IPS-18a (cell line): ENCODE measurements around the gene SEZ6L.

Source experiments
- H3K27ac ChIP-seq: one replicate; pipeline ENCODE4 v1.5.1; 2013; ENCODE audit warnings: low read length
- H3K27me3 ChIP-seq: one replicate; pipeline ENCODE4 v1.6.1; 2013; ENCODE audit warnings: mild to moderate bottlenecking, low read length; ENCODE audit not compliant: control insufficient read depth, insufficient read depth
- H3K36me3 ChIP-seq: one replicate; pipeline ENCODE4 v1.6.1; 2013; ENCODE audit warnings: low read depth, low read length; ENCODE audit not compliant: control insufficient read depth
- H3K4me1 ChIP-seq: one replicate; pipeline ENCODE4 v1.6.1; 2013; ENCODE audit warnings: low read depth, low read length; ENCODE audit not compliant: control insufficient read depth
- H3K4me3 ChIP-seq: one replicate; pipeline ENCODE4 v1.5.1; 2013; ENCODE audit warnings: low read length
- H3K9ac ChIP-seq: one replicate; pipeline ENCODE4 v1.6.1; 2013; ENCODE audit warnings: mild to moderate bottlenecking, low read length, moderate library complexity
- H3K9me3 ChIP-seq: one replicate; pipeline ENCODE4 v1.6.1; 2013; ENCODE audit warnings: low read depth, low read length; ENCODE audit not compliant: control insufficient read depth

SEZ6L gene

GRCh38 chr22:26169315-26170111 lies at the start of gene SEZ6L:
TSS of gene SEZ6L (plus strand) at chr22:26169462. CDS start at chr22:26169670, 208 bp downstream.
- no peak within 1 kb of the TSS for H3K27ac ChIP-seq
- H3K36me3 ChIP-seq = no peaks in the 10 kb centered on the region
- H3K9ac ChIP-seq = no peak within 1 kb of the TSS
- H3K4me1 ChIP-seq = peaks cover 15% of the 10 kb centered on the region
- no peaks in the 10 kb centered on the region for H3K9me3 ChIP-seq
- H3K4me3 ChIP-seq = peak within 1 kb of the TSS; percentile 60
- H3K27me3 ChIP-seq = peaks cover 60% of the 10 kb centered on the region

- Histone ChIP-seq H3K27ac (no peak overlapping the region), H3K4me3 (no peak overlapping the region), H3K9ac (no peak overlapping the region), H3K27me3 (peaks cover 3% of the 10 kb centered on the region), H3K36me3 (no peaks in the 10 kb centered on the region), H3K4me1 (no peaks in the 10 kb centered on the region), H3K9me3 (no peaks in the 10 kb centered on the region)
Measured at GRCh38 chr22:26122920-26123468, 46.3 kb upstream of the SEZ6L start.

GRCh38 chr22:26124991-26125725 lies 44.1 kb upstream of the SEZ6L start:
- no peak overlapping the region for H3K9ac ChIP-seq
- no peaks in the 10 kb centered on the region for H3K36me3 ChIP-seq
- H3K27me3 ChIP-seq = peaks cover 3% of the 10 kb centered on the region
- no peak overlapping the region for H3K4me3 ChIP-seq
- H3K4me1 ChIP-seq = no peaks in the 10 kb centered on the region
- no peaks in the 10 kb centered on the region for H3K9me3 ChIP-seq
- no peak overlapping the region for H3K27ac ChIP-seq

GRCh38 chr22:26127126-26127525 lies 42.1 kb upstream of the SEZ6L start:
- Histone ChIP-seq H3K9me3 (no peaks in the 10 kb centered on the region), H3K27me3 (peaks cover 3% of the 10 kb centered on the region), H3K4me1 (peaks cover 12% of the 10 kb centered on the region), H3K9ac (no peak overlapping the region), H3K4me3 (no peak overlapping the region), H3K27ac (no peak overlapping the region), H3K36me3 (no peaks in the 10 kb centered on the region)

GRCh38 chr22:26127556-26127955 lies 41.7 kb upstream of the SEZ6L start:
- Histone ChIP-seq H3K4me3 (no peak overlapping the region), H3K9ac (no peak overlapping the region), H3K27ac (no peak overlapping the region), H3K9me3 (no peaks in the 10 kb centered on the region), H3K36me3 (no peaks in the 10 kb centered on the region), H3K4me1 (peaks cover 12% of the 10 kb centered on the region), H3K27me3 (peaks cover 3% of the 10 kb centered on the region)

GRCh38 chr22:26131589-26132154 lies 37.6 kb upstream of the SEZ6L start:
- Histone ChIP-seq H3K4me3 (no peak overlapping the region), H3K4me1 (peaks cover 12% of the 10 kb centered on the region), H3K9ac (no peak overlapping the region), H3K36me3 (no peaks in the 10 kb centered on the region), H3K27me3 (no peaks in the 10 kb centered on the region), H3K27ac (no peak overlapping the region), H3K9me3 (no peaks in the 10 kb centered on the region)

- Histone ChIP-seq H3K9me3 (no peaks in the 10 kb centered on the region), H3K4me1 (peaks cover 12% of the 10 kb centered on the region), H3K27me3 (no peaks in the 10 kb centered on the region), H3K36me3 (no peaks in the 10 kb centered on the region), H3K9ac (no peak overlapping the region), H3K27ac (no peak overlapping the region), H3K4me3 (no peak overlapping the region)
Measured at GRCh38 chr22:26134654-26135330, 34.5 kb upstream of the SEZ6L start.

GRCh38 chr22:26135806-26136205 lies 33.5 kb upstream of the SEZ6L start:
- no peaks in the 10 kb centered on the region for H3K9me3 ChIP-seq
- peaks cover 11% of the 10 kb centered on the region for H3K4me1 ChIP-seq
- no peak overlapping the region for H3K4me3 ChIP-seq
- H3K36me3 ChIP-seq = no peaks in the 10 kb centered on the region
- H3K9ac ChIP-seq = no peak overlapping the region
- H3K27ac ChIP-seq = no peak overlapping the region
- H3K27me3 ChIP-seq = no peaks in the 10 kb centered on the region

GRCh38 chr22:26139310-26139709 lies 30.0 kb upstream of the SEZ6L start:
- H3K9me3 ChIP-seq = no peaks in the 10 kb centered on the region
- no peak overlapping the region for H3K4me3 ChIP-seq
- H3K36me3 ChIP-seq = no peaks in the 10 kb centered on the region
- no peak overlapping the region for H3K9ac ChIP-seq
- H3K4me1 ChIP-seq = no peaks in the 10 kb centered on the region
- H3K27ac ChIP-seq = no peak overlapping the region
- H3K27me3 ChIP-seq = no peaks in the 10 kb centered on the region

GRCh38 chr22:26141831-26142230 lies 27.4 kb upstream of the SEZ6L start:
- no peaks in the 10 kb centered on the region for H3K27me3 ChIP-seq

GRCh38 chr22:26143806-26144325 lies 25.4 kb upstream of the SEZ6L start:
- H3K4me1 ChIP-seq = no peaks in the 10 kb centered on the region
- no peak overlapping the region for H3K4me3 ChIP-seq
- H3K27ac ChIP-seq = no peak overlapping the region
- H3K27me3 ChIP-seq = no peaks in the 10 kb centered on the region
- H3K9me3 ChIP-seq = no peaks in the 10 kb centered on the region
- H3K9ac ChIP-seq = no peak overlapping the region
- H3K36me3 ChIP-seq = no peaks in the 10 kb centered on the region

More at GRCh38 chr22:26141831-26142230, 27.4 kb upstream of the SEZ6L start:
- Histone ChIP-seq H3K9me3 (no peaks in the 10 kb centered on the region), H3K4me1 (no peaks in the 10 kb centered on the region), H3K9ac (no peak overlapping the region), H3K4me3 (no peak overlapping the region), H3K27ac (no peak overlapping the region), H3K36me3 (no peaks in the 10 kb centered on the region)
